Activated CD4-positive, alpha-beta T cell treated with anti-CD3 and anti-CD28 coated beads, Interleukin-2, amount 10 ng/mL, durations not matched to agents 7 days and 5 days (primary cell): ENCODE measurements around the gene KIF16B. TPM values are rescaled to one million over a fixed set of nuclear protein-coding genes. Genes with fewer than 3 reads are reported as not detected.

Source experiments
- CTCF ChIA-PET: fragments of 350-600 bp; sonication (Branson Sonifier 250); formaldehyde crosslinking; loops from one replicate; lab custom pipeline; 2021; ENCODE audit warnings: antibody characterized with exemption; lab: Charles Lee
- POLR2A ChIA-PET: fragments of 350-600 bp; sonication (Branson Sonifier 250); formaldehyde crosslinking; loops from one replicate; lab custom pipeline; 2021; ENCODE audit warnings: antibody characterized with exemption; lab: Charles Lee
- DNase-seq: peaks from one replicate; pipeline ENCODE4 v3.0.0-alpha.2; 2020
- H3K27ac Mint-ChIP-seq: one replicate; pipeline ENCODE4 v1.8.0; 2021; ENCODE audit warnings: mild to moderate bottlenecking, moderate library complexity, mixed read lengths
- H3K27me3 Mint-ChIP-seq: one replicate; pipeline ENCODE4 v1.8.0; 2021; ENCODE audit warnings: mixed read lengths
- H3K36me3 Mint-ChIP-seq: one replicate; pipeline ENCODE4 v1.8.0; 2021; ENCODE audit warnings: low read depth, mixed read lengths
- H3K4me1 Mint-ChIP-seq: one replicate; pipeline ENCODE4 v1.8.0; 2021; ENCODE audit warnings: mixed read lengths
- H3K4me3 Mint-ChIP-seq: one replicate; pipeline ENCODE4 v1.8.0; 2021; ENCODE audit warnings: mild to moderate bottlenecking, moderate library complexity, mixed read lengths
- H3K9me3 Mint-ChIP-seq: one replicate; pipeline ENCODE4 v1.8.0; 2021; ENCODE audit warnings: mixed read lengths
- total RNA-seq, 2 experiments: library from RNA; stranded (reverse); gene quantifications; one replicate each; pipeline ENCODE4 v1.2.3, GENCODE V29; 2021

Gene KIF16B
- total RNA-seq, 2 experiments from 2014 or later: 9.4 to 10.3 TPM

DNA sequence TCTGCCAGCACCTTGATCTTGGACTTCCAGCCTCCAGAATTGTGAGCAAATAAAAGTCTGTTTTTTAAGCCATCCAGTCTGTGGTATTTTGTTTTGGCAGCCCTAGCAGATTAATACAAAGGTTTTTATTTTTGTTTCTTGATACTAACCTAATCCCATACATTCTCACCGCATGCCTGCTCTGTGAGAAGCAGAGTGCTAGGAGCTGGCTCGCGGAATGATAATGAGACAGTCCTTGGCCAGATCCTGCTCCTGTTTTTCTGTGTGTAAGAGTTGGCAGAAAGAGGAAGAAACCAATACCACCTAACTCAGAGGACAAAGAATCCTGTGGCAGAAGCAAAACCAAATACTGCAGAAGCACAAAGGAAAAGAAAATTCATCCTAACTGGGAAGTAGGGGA, 82.6 kb downstream of the KIF16B start:
- peak overlapping the region; percentile 50 for H3K27ac Mint-ChIP-seq
- H3K9me3 Mint-ChIP-seq: no peaks in the 10 kb centered on the region
- peaks cover 13% of the 10 kb centered on the region for H3K4me1 Mint-ChIP-seq
- DNase-seq: no peak
- CTCF ChIA-PET: no interaction called here
- no peak overlapping the region for H3K4me3 Mint-ChIP-seq
- no peaks in the 10 kb centered on the region for H3K27me3 Mint-ChIP-seq
- peaks cover 2% of the 10 kb centered on the region for H3K36me3 Mint-ChIP-seq
- POLR2A ChIA-PET: no interaction called here

DNA sequence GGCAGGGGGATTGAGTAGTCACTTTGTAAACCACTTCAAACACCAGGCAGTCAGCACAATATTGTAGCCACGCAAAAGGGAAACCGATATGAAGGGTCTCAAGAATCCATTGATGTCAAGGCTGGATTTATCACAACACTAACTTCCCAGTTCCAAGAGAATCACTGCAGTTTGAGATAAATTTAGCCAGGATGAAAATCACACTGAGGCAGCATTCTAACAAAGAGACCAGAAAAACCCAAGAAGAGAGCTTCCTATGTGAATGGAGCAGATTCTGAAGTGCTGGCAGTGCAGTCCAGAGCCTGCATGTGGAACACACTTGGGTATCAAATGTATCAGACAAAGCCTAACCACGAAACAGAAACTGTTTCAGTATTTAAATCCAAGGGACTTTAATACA, 84.6 kb downstream of the KIF16B start:
- Mint-ChIP-seq H3K4me1 (peaks cover 13% of the 10 kb centered on the region), H3K4me3 (no peak overlapping the region), H3K9me3 (no peaks in the 10 kb centered on the region), H3K27me3 (no peaks in the 10 kb centered on the region), H3K36me3 (peaks cover 2% of the 10 kb centered on the region), H3K27ac (no peak overlapping the region)
- ChIA-PET CTCF (no interaction called here), POLR2A (no interaction called here)
- no peak for DNase-seq

DNA sequence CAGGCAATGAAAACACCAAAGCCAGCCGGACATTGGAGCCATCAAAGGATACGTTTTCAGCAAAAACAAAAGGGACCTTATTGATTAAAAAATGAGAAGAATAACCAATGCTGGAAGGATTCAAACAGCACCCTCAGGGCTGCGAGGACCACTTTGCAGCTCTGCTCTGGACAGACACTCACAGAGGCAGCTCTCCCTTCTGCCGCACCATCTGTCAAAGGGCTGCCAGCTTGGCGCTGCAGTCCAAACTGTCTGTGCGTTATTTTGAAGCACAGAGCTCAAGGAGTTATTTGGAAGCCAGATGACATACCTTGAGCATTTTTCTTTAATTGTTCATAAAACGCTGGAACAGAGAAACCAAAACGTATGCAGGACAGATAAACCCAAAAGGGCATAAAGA, 85.2 kb downstream of the KIF16B start:
- Mint-ChIP-seq H3K36me3 (peaks cover 2% of the 10 kb centered on the region), H3K4me3 (no peak overlapping the region), H3K27ac (no peak overlapping the region), H3K27me3 (no peaks in the 10 kb centered on the region), H3K4me1 (peaks cover 13% of the 10 kb centered on the region), H3K9me3 (no peaks in the 10 kb centered on the region)
- DNase-seq: no peak
- POLR2A ChIA-PET: no interaction called here
- CTCF ChIA-PET: no interaction called here

DNA sequence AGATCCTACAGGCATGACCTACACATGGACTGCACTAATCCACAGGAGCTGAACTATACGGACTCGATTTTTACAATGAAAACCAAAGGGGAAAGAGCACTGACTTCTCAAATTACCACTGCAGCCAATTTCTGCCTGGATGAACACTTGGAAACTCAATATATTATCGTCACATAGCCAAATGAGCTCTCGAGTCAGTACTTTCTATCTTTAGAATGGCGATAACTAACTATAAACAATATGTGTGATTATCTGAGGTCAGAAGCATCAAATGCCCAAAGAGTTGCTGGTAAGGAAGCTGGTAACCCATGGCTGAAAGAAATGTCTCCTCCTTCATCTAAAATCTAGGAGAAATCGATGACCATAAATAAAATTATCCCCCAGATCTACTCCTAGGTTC, 86.7 kb downstream of the KIF16B start:
- Mint-ChIP-seq H3K27ac (no peak overlapping the region), H3K9me3 (no peaks in the 10 kb centered on the region), H3K4me3 (no peak overlapping the region), H3K27me3 (no peaks in the 10 kb centered on the region), H3K4me1 (peaks cover 9% of the 10 kb centered on the region), H3K36me3 (peaks cover under 1% of the 10 kb centered on the region)
- no peak for DNase-seq
- POLR2A ChIA-PET: no interaction called here
- CTCF ChIA-PET: no interaction called here

DNA sequence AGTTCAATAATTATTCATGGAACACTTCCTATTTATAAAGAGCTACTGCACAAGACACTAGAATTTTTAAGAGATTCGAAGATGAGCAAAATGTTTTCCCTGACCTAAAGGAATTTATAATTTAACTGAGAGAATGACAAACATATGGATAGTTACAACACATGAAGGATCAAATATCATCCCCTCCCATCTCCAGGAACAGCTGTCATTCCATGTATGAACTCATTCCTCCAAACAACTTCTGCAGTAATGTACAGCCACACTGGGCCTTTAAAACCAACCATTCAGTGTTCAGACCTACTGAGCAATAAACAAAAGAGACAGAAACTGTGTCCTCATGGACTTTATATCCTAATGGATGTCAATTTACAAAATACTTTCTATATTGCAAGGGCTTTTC, 87.8 kb downstream of the KIF16B start:
- no peak overlapping the region for H3K4me3 Mint-ChIP-seq
- ChIA-PET CTCF (no interaction called here), POLR2A (interaction anchor here (0.7 kb wide), 1 partner anchor 1135 kb away, joined by 4 read pairs; no protein-coding TSS in a partner anchor)
- no peaks in the 10 kb centered on the region for H3K27me3 Mint-ChIP-seq
- no peak overlapping the region for H3K27ac Mint-ChIP-seq
- DNase-seq: no peak
- no peaks in the 10 kb centered on the region for H3K9me3 Mint-ChIP-seq
- H3K36me3 Mint-ChIP-seq: no peaks in the 10 kb centered on the region
- no peaks in the 10 kb centered on the region for H3K4me1 Mint-ChIP-seq

DNA sequence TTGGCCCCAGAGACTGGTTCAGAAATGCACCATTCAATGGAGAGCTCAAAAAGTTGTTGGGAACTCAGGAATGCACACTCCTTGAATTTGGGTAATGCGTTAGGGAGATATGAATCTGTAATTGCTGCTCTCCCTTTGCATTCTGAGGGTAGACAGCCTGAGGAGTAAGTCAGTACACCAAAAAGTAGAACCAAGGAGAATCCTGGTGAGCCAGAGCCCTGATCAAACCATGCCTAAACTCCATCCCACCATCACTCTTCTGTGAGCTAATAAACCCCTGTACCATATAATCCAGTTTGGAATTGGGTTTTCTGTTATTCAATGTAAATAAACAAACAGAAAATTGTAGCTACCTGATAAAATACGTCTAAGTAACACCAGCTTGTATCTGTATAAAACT, 90.2 kb downstream of the KIF16B start:
- peaks cover under 1% of the 10 kb centered on the region for H3K4me1 Mint-ChIP-seq
- no peaks in the 10 kb centered on the region for H3K36me3 Mint-ChIP-seq
- H3K27me3 Mint-ChIP-seq: no peaks in the 10 kb centered on the region
- no peaks in the 10 kb centered on the region for H3K9me3 Mint-ChIP-seq
- no peak overlapping the region for H3K27ac Mint-ChIP-seq
- no peak for DNase-seq
- H3K4me3 Mint-ChIP-seq: no peak overlapping the region
- ChIA-PET CTCF (no interaction called here), POLR2A (no interaction called here)

DNA sequence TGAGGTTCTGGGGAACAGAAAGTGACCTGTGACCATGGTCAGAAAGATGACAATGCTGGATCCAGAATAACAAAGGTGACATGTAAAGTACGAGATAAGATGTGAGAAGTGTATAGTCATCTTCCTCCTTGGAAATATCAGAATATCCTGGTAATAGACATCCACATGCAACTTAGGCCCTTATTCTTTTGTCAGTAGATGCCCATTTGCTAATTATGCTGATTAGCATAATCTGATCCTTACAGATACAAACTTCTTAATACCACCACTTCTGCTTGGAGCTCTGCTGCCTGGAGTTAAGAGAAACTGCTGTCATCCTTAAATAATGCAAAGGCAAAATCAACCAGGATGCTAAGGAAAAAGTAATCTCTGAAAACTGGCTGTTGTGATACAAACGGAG, 91.3 kb downstream of the KIF16B start:
- no peaks in the 10 kb centered on the region for H3K9me3 Mint-ChIP-seq
- no peaks in the 10 kb centered on the region for H3K27me3 Mint-ChIP-seq
- POLR2A ChIA-PET: no interaction called here
- DNase-seq: no peak
- no peak overlapping the region for H3K27ac Mint-ChIP-seq
- no peaks in the 10 kb centered on the region for H3K36me3 Mint-ChIP-seq
- H3K4me1 Mint-ChIP-seq: peaks cover 10% of the 10 kb centered on the region
- CTCF ChIA-PET: no interaction called here
- no peak overlapping the region for H3K4me3 Mint-ChIP-seq

DNA sequence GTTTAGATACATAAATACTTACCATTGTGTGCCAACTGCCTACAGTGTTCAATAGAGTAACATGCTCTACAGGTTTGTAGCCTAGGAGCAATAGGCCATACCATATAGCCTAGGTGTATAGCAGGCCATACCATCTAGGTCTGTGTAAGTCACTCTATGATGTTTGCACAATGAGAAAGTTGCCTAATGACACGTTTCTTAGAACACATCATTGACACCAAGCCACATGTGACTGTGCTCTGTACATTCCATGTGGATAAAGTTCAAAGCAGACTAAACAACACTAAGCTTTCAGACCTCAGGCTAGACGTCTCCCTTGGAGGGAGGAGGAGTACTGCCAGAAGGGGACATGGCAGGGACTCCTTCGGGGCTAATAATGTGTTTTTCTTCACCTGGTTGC, 93.6 kb downstream of the KIF16B start:
- Mint-ChIP-seq H3K36me3 (no peaks in the 10 kb centered on the region), H3K4me3 (no peak overlapping the region), H3K27me3 (no peaks in the 10 kb centered on the region), H3K9me3 (no peaks in the 10 kb centered on the region), H3K4me1 (peaks cover 10% of the 10 kb centered on the region), H3K27ac (no peak overlapping the region)
- DNase-seq: no peak
- CTCF ChIA-PET: no interaction called here
- POLR2A ChIA-PET: no interaction called here

DNA sequence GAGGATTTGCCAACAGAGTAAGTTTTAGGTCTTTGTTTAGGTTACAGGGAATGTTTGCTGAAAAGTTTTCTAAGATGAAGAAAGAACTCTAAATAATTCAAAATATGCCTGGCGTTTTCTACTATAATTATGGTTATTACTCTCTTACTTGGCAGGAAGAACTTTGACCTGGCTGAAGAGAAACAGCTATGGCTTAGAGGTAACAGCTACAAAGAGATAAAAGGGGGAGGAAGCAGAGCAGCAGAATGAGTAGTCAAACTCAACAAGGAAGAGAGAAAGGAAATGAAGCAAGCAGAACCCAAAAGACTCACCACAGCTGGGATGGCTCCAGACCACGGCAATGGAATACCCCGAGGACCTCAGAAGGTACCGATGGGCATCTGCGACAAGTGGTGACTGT, 95.6 kb downstream of the KIF16B start:
- CTCF ChIA-PET: no interaction called here
- no peak overlapping the region for H3K27ac Mint-ChIP-seq

DNA sequence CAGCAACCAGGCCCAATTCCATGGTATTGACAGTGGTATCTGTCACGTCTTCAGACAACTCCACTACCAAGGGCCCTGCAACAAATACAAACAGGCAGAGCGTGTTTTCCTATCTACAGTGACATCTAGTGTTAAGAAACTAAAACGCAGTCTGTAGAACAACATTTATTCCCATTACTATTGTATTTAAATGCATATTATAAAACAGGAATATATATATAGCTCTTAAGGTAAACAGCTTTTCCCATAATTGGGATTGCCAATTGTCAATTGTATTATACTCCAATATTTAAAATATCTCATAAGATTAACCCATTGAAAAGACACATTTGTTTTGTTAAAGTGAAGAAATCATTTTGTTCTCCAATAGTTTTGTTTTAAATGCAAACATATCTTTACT, 97.2 kb downstream of the KIF16B start:
- H3K27ac Mint-ChIP-seq: no peak overlapping the region
- no peaks in the 10 kb centered on the region for H3K9me3 Mint-ChIP-seq
- H3K4me1 Mint-ChIP-seq: peaks cover 10% of the 10 kb centered on the region
- H3K4me3 Mint-ChIP-seq: no peak overlapping the region
- ChIA-PET POLR2A (no interaction called here), CTCF (no interaction called here)
- no peaks in the 10 kb centered on the region for H3K27me3 Mint-ChIP-seq
- peak; percentile 13 for DNase-seq
- H3K36me3 Mint-ChIP-seq: no peaks in the 10 kb centered on the region

More for the DNA sequence above, 95.6 kb downstream of the KIF16B start:
- H3K4me3 Mint-ChIP-seq: no peak overlapping the region
- no peaks in the 10 kb centered on the region for H3K27me3 Mint-ChIP-seq
- no peak for DNase-seq
- H3K9me3 Mint-ChIP-seq: no peaks in the 10 kb centered on the region
- peaks cover 10% of the 10 kb centered on the region for H3K4me1 Mint-ChIP-seq
- POLR2A ChIA-PET: no interaction called here
- H3K36me3 Mint-ChIP-seq: no peaks in the 10 kb centered on the region

DNA sequence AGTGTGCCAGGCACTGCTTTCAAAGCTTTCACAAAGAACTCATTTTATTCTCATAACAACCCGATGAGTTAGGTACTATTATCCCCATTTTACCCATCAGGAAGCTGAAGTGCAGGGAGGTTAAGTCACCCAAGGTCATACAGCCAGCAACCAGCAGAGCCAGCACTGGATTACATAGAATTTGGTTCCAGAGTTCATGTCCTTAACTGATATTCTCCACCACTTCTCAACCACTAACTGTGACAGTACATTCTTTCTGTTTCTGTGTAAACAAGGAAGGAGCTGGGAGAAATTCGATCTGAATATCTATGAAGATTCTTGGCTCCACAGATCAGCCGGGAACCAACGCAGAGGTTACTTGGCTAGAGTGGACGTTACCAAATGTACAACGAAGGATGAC, 98.0 kb downstream of the KIF16B start:
- no peak for DNase-seq
- Mint-ChIP-seq H3K27me3 (no peaks in the 10 kb centered on the region), H3K9me3 (no peaks in the 10 kb centered on the region), H3K27ac (no peak overlapping the region), H3K4me1 (peaks cover 10% of the 10 kb centered on the region), H3K36me3 (no peaks in the 10 kb centered on the region), H3K4me3 (no peak overlapping the region)
- ChIA-PET CTCF (no interaction called here), POLR2A (no interaction called here)

DNA sequence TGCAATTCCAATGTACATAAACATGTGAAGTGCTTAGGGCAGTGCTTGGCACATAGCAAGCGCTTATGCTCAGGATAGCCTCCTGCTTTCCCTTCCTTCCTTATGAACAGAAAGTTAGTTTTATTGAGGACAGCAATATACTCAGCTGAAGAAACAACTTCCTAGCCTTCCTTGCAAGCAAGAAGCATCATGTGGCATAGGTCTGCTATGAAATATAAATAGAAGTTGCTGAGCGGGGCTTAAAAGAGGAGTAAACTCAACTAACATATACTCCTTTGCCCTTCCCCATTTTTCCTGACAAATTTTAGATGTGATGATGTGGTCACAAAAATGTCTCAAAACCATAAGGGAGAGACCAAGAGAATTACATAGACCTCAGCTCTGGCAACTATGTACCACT, 98.9 kb downstream of the KIF16B start:
- H3K27ac Mint-ChIP-seq: no peak overlapping the region
- ChIA-PET CTCF (no interaction called here), POLR2A (no interaction called here)
- no peaks in the 10 kb centered on the region for H3K27me3 Mint-ChIP-seq
- no peak for DNase-seq
- H3K9me3 Mint-ChIP-seq: no peaks in the 10 kb centered on the region
- no peak overlapping the region for H3K4me3 Mint-ChIP-seq
- H3K4me1 Mint-ChIP-seq: peaks cover 10% of the 10 kb centered on the region
- no peaks in the 10 kb centered on the region for H3K36me3 Mint-ChIP-seq

DNA sequence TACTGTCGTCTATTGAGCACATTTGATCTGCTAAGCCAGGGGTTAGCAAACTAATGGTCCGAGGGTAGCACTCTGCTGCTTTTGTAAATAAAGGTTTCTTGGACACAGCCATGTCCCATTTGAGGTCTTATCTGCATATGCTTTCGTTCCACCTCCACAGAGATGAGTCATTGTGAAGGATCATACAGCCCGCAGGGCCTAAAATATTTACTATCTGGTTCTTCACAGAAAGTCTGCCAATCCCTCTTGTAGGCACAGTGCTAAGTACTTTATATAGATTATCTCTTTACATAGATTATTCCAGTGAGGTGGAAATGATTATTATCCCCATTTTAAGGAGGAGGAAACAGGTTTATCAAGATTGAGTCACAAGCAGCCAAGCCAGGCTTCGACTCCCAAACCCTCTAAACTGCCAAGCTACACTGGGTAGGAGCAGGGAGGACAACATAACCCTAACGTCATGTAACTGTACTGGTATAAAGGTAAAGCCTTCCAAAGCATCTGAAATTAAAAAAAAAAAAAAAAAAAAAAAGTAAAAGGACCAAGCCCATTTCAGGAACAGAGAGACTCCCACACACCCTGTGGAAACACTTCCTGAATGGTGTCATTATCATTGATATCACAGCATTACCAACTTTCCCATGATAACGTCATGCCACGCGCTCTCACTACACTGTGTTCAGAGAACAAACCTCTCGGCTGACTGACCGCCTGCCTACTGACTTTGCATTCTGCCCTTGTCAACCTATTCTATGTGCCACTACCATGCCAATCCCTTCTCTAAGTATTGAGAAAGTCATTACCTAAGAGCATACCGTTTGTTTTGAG, 101.0 kb downstream of the KIF16B start:
- DNase-seq: no peak
- ChIA-PET POLR2A (no interaction called here), CTCF (no interaction called here)
- H3K9me3 Mint-ChIP-seq: no peaks in the 10 kb centered on the region
- H3K27ac Mint-ChIP-seq: no peak overlapping the region
- no peaks in the 10 kb centered on the region for H3K36me3 Mint-ChIP-seq
- no peak overlapping the region for H3K4me3 Mint-ChIP-seq
- no peaks in the 10 kb centered on the region for H3K27me3 Mint-ChIP-seq
- peaks cover 2% of the 10 kb centered on the region for H3K4me1 Mint-ChIP-seq

DNA sequence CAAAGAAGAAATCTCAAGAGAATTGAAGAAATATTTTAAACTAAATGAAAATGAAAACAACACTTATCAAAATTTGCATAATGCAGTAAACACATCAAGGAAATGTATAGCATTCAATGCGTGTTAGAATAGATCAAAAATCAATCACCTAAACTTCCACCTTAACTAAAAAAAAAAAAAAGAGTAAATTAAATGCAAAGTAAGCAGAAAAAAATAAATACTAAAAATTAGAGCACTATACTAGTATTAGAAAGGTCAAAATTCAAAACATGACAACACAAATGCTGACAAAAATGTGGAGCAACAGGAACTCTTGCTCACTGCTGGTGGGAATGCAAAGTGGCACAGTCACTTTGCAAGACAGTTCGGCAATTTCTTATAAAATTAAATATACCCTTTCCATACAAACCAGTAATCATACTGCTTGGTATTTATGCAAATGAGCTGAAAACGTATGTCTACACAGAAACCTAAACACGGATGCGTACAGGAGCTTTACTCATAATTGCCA, 103.8 kb downstream of the KIF16B start:
- no peak for DNase-seq
- Mint-ChIP-seq H3K4me3 (no peak overlapping the region), H3K27ac (no peak overlapping the region), H3K9me3 (no peaks in the 10 kb centered on the region), H3K36me3 (peaks cover 2% of the 10 kb centered on the region), H3K27me3 (no peaks in the 10 kb centered on the region), H3K4me1 (no peaks in the 10 kb centered on the region)
- CTCF ChIA-PET: interaction anchor here (0.5 kb wide), 1 partner anchor 9 kb away, joined by 3 read pairs; no protein-coding TSS in a partner anchor
- POLR2A ChIA-PET: no interaction called here
